OCI-LY1 (cell line): Measurements from ENCODE around the gene NUP54.

Experiments used
- CTCF ChIP-seq: fragments of 200-600 bp; sonication (generic), shearing (Covaris generic); IDR thresholded peaks from 2 replicates; pipeline ENCODE4 v1.5.1; 2017; ENCODE audit warnings: mild to moderate bottlenecking, antibody characterized with exemption, low read length, moderate library complexity, mixed read lengths
- EZH2 ChIP-seq: fragments of 200-600 bp; sonication (generic), shearing (Covaris generic); IDR thresholded peaks from 2 replicates; pipeline ENCODE4 v1.8.0; 2017; ENCODE audit warnings: borderline replicate concordance, mixed run types, mild to moderate bottlenecking, antibody characterized with exemption, low read length, moderate library complexity, mixed read lengths

GRCh38 chr4:76117536-76117935, 30.7 kb downstream of the NUP54 start:
- TF ChIP-seq CTCF (no peak), EZH2 (no peak)
